Aorta (tissue), 5 donors: Measurements from ENCODE around the gene U2AF1L4. TPM values are rescaled to one million over a fixed set of nuclear protein-coding genes. Genes with fewer than 3 reads are reported as not detected.
"Not testable (repeated sequence)": the region's sequence is repeated elsewhere in the genome, so short reads cannot be mapped to it uniquely, and the experiment has no call there.

Source experiments
- ATAC-seq: fragments of 200-7000 bp; cut with Tn5 transposase; one replicate; pipeline ENCODE4 v1.9.1; 2022; ENCODE audit warnings: moderate library complexity; ENCODE audit not compliant: low FRiP score
- DNase-seq, 2 donors: peaks; one replicate each; pipeline ENCODE4 v3.0.0-alpha.2; 2020
- H3K27ac ChIP-seq, 2 donors: one replicate each; pipeline ENCODE4 v1.5.1; 2013; ENCODE audit warnings: low read length in 2 of 2, mild to moderate bottlenecking in 2 of 2, moderate library complexity in 2 of 2, control low read depth in 1 of 2, inconsistent platforms in 1 of 2, low read depth in 1 of 2
- H3K27me3 ChIP-seq, 2 donors: one replicate each; pipeline ENCODE4 v1.6.1; 2013; ENCODE audit warnings: control low read depth in 1 of 2, low read length in 1 of 2, mild to moderate bottlenecking in 1 of 2, moderate library complexity in 1 of 2; ENCODE audit not compliant: insufficient read depth in 2 of 2, control insufficient read depth in 1 of 2
- H3K36me3 ChIP-seq, 2 donors: one replicate each; pipeline ENCODE4 v1.6.1; 2013; ENCODE audit warnings: control low read depth in 1 of 2, low read length in 1 of 2, mild to moderate bottlenecking in 1 of 2; ENCODE audit not compliant: insufficient read depth in 2 of 2, control insufficient read depth in 1 of 2
- H3K4me1 ChIP-seq, 2 donors: one replicate each; pipeline ENCODE4 v1.6.1; 2013; ENCODE audit warnings: low read length in 2 of 2, control low read depth in 1 of 2, mild to moderate bottlenecking in 1 of 2, moderate library complexity in 1 of 2; ENCODE audit not compliant: insufficient read depth in 2 of 2, control insufficient read depth in 1 of 2
- H3K4me3 ChIP-seq, 2 donors: one replicate each; pipeline ENCODE4 v1.5.1; 2013; ENCODE audit warnings: low read length in 2 of 2, control low read depth in 1 of 2, mild to moderate bottlenecking in 1 of 2
- H3K9me3 ChIP-seq: one replicate; pipeline ENCODE4 v1.6.1; 2013; ENCODE audit warnings: mild to moderate bottlenecking, low read length; ENCODE audit not compliant: control insufficient read depth
- WGBS, 2 donors: extraction: QIAGEN DNeasy Blood & Tissue Kit; methylation state at CpG; one replicate each; pipeline ENCODE4 v1.1.7; 2013; 5-methylcytosine and 5-hydroxymethylcytosine counted together
- intact Hi-C, 2 donors: fragments of 100-400 bp; cut with DNase I; formaldehyde crosslinking; loops; one replicate each; pipeline versions ENCODE4 v1.14.2 to v1.15.0; 2022
- polyA plus RNA-seq, 2 donors: library from polyadenylated mRNA; stranded (reverse); fragments of 200-250 nt; gene quantifications; one replicate each; pipeline ENCODE4 v1.2.3, GENCODE V29; 2013
- total RNA-seq, 2 donors: library from RNA; stranded (reverse); fragmentation: NEBNext Ultra II Directional; extraction: Animal tissue kit (Norgen Biotek cat#: 25700); gene quantifications; one replicate each; pipeline ENCODE4 v1.2.1, GENCODE V29; 2021
- donor health status: healthy with polysubstance abuse.
- donor health status: Bipolar disorder and iron deficiency.
- donor health status: DM: no; HTN: no; CAD: no.
- donor health status: DM: no; HTN: no; CAD: no.
- donor health status: DM: yes; HTN: yes; CAD: no.

The U2AF1L4 gene
- total and polyA plus RNA-seq, 4 donors = 14.8 to 70.4 (median 23.3) TPM

DNA sequence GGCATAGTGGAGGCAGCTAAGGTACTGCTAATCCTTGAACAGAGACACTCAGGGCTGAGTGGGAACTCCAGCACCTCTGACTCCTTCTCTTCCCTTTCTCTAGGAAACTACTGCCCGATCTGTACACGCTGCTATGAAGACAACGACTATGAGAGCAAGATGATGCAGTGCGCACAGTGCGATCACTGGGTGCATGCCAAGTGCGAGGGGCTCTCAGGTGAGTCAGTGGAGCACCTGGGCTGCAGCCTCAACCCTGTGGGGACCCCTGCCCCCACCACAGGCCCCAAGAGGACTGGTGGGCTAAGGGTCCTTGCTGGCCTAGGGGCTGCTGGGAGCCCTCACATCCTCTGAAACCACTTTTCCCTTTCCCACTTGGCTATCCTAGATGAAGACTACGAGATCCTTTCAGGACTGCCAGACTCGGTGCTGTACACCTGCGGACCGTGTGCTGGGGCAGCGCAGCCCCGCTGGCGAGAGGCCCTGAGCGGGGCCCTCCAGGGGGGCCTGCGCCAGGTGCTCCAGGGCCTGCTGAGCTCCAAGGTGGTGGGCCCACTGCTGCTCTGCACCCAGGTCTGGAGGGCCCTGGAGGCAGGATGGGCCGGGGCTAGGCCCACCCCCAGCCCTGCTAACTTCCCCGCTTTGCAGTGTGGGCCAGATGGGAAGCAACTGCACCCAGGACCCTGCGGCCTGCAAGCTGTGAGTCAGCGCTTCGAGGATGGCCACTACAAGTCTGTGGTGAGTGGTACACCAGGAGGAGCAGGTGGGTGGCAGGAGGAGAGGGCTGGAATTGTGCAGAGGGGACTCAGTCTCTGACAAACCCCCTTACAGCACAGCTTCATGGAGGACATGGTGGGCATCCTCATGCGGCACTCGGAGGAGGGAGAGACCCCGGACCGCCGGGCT, 17.9 kb downstream of the U2AF1L4 start:
- H3K27ac ChIP-seq = no peak overlapping the region
- intact Hi-C loops = no loop called here
- 93% methylated on average over 25 of the region's 25 CpGs for WGBS, 2 donors
- H3K36me3 ChIP-seq = peaks cover 0 to 28% of the 10 kb centered on the region in 2 donors
- DNase-seq (no peak), ATAC-seq (no peak)
- no peak overlapping the region for H3K4me3 ChIP-seq
- no peaks in the 10 kb centered on the region for H3K9me3 ChIP-seq
- H3K27me3 ChIP-seq = no peaks in the 10 kb centered on the region
- no peaks in the 10 kb centered on the region for H3K4me1 ChIP-seq

DNA sequence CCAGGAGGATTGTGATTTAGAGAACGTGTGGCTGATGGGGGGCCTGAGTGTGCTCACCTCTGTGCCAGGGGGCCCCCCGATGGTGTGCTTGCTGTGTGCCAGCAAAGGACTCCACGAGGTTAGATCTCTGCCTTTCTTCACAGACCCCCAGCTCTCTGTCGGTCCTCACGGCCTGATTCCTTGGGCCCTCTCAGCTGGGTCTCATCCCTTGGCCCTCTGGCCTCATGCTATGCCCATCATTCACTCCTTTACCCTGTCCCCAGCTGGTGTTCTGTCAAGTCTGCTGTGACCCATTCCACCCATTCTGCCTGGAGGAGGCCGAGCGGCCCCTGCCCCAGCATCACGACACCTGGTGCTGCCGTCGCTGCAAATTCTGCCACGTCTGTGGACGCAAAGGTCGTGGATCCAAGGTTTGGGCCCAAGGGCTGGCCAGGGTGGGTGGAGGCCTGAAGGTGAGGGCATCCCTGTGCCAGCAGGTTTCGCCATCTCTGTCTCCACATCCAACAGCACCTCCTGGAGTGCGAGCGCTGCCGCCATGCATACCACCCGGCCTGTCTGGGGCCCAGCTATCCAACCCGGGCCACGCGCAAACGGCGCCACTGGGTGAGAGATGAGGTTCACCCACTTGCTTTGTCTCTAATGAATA, 19.9 kb downstream of the U2AF1L4 start:
- ATAC-seq (no peak), DNase-seq (no peak)
- 91 to 92% methylated on average over 23 of the region's 23 CpGs for WGBS, 2 donors
- H3K4me1 ChIP-seq = no peaks in the 10 kb centered on the region
- H3K27me3 ChIP-seq = no peaks in the 10 kb centered on the region
- H3K36me3 ChIP-seq = peaks cover 0 to 29% of the 10 kb centered on the region in 2 donors
- intact Hi-C loops = no loop called here
- no peak overlapping the region for H3K4me3 ChIP-seq
- H3K27ac ChIP-seq = no peak overlapping the region
- H3K9me3 ChIP-seq = no peaks in the 10 kb centered on the region

DNA sequence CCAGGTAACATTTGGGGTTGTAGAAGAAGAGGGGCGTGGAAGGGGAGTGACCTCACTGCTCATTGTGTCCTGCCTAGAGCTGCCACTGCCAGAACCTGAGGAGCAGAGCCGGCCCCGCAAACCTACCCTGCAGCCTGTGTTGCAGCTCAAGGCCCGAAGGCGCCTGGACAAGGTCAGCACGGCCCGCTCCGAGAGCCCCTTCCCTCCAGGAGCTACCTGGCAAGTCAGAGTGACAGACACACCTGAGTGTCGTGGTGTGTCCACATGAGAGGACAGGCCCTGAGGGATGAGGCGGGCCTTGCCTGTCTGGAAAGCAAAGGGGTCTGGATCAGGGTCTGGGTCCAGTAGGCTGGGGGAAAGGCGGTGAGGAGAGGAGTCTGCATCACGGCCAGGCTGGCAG, 20.7 kb downstream of the U2AF1L4 start:
- 94 to 95% methylated on average over 12 of the region's 12 CpGs for WGBS, 2 donors
- peaks cover 0 to 24% of the 10 kb centered on the region in 2 donors for H3K36me3 ChIP-seq
- no peak for DNase-seq
- no peak overlapping the region for H3K27ac ChIP-seq
- H3K27me3 ChIP-seq = no peaks in the 10 kb centered on the region
- intact Hi-C loops = loop anchor here in 1 of 2 donors (5.0 kb wide), 1 partner anchor 567 kb away; no protein-coding TSS in a partner anchor
- H3K9me3 ChIP-seq = no peaks in the 10 kb centered on the region
- H3K4me1 ChIP-seq = no peaks in the 10 kb centered on the region
- H3K4me3 ChIP-seq = no peak overlapping the region
- ATAC-seq = no peak

DNA sequence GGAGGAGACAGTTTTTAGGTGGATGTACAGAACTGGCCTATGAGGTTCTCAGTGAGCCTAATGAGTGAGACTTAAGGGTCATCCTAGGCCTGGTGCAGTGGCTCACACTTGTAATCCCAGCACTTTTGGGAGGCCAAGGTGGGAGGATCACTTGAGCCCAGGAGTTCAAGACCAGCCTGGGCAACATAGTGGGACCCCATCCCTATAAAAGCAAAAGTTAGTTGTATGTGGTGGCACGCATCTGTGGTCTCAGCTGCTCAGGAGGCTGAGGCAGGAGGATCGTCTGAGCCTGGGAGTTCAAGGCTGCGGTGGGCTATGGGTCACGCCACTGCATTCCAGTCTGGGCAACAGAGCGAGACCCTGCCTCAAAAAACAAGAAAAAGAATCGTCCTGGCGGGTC, 21.1 kb downstream of the U2AF1L4 start:
- WGBS, 2 donors = 96 to 98% methylated on average over 7 of the region's 7 CpGs
- not testable (repeated sequence) for ATAC-seq

DNA sequence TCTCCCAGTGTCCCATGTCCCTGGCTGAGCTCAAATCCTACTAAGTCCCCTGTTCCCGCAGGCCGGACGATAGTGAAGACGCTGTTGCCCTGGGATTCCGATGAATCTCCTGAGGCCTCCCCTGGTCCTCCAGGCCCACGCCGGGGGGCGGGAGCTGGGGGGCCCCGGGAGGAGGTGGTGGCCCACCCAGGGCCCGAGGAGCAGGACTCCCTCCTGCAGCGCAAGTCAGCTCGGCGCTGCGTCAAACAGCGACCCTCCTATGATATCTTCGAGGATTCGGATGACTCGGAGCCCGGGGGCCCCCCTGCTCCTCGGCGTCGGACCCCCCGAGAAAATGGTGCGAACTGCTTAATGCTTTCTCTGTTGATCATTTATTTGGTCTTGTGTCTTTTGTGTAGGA, 21.5 kb downstream of the U2AF1L4 start:
- 93 to 95% methylated on average over 24 of the region's 24 CpGs for WGBS, 2 donors
- Histone ChIP-seq H3K27me3 (no peaks in the 10 kb centered on the region), H3K27ac (no peak overlapping the region), H3K4me1 (no peaks in the 10 kb centered on the region), H3K36me3 (peaks cover 0 to 22% of the 10 kb centered on the region in 2 donors), H3K4me3 (no peak overlapping the region), H3K9me3 (no peaks in the 10 kb centered on the region)
- ATAC-seq (no peak), DNase-seq (no peak)
- intact Hi-C loops = loop anchor here in 1 of 2 donors (5.0 kb wide), 1 partner anchor 566 kb away; no protein-coding TSS in a partner anchor

More for the DNA sequence above, 21.1 kb downstream of the U2AF1L4 start:
- H3K9me3 ChIP-seq, H3K27me3 ChIP-seq, H3K4me3 ChIP-seq, H3K4me1 ChIP-seq, DNase-seq, H3K27ac ChIP-seq: not testable (repeated sequence)
- peaks cover 0 to 24% of the 10 kb centered on the region in 2 donors for H3K36me3 ChIP-seq
- intact Hi-C loops = loop anchor here in 1 of 2 donors (5.0 kb wide), 1 partner anchor 567 kb away; no protein-coding TSS in a partner anchor

DNA sequence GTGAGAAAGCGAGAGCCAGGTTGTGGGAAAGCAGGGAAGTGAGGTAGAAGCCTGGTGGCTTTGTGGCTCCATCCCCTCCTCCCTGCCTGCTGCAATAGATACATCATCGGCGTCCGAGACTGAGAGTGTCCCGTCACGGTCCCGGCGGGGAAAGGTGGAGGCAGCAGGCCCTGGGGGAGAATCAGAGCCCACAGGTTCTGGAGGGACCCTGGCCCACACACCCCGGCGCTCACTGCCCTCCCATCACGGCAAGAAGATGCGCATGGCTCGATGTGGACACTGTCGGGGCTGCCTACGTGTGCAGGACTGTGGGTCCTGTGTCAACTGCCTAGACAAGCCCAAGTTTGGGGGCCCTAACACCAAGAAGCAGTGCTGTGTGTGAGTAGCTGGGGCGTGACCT, 22.3 kb downstream of the U2AF1L4 start:
- ATAC-seq = no peak
- Histone ChIP-seq H3K4me3 (no peak overlapping the region), H3K27ac (no peak overlapping the region), H3K9me3 (no peaks in the 10 kb centered on the region), H3K27me3 (no peaks in the 10 kb centered on the region), H3K36me3 (peaks cover 0 to 22% of the 10 kb centered on the region in 2 donors), H3K4me1 (no peaks in the 10 kb centered on the region)
- 91% methylated on average over 16 of the region's 16 CpGs for WGBS, 2 donors
- no peak for DNase-seq
- intact Hi-C loops = loop anchor here in 1 of 2 donors (5.0 kb wide), 1 partner anchor 566 kb away; no protein-coding TSS in a partner anchor

DNA sequence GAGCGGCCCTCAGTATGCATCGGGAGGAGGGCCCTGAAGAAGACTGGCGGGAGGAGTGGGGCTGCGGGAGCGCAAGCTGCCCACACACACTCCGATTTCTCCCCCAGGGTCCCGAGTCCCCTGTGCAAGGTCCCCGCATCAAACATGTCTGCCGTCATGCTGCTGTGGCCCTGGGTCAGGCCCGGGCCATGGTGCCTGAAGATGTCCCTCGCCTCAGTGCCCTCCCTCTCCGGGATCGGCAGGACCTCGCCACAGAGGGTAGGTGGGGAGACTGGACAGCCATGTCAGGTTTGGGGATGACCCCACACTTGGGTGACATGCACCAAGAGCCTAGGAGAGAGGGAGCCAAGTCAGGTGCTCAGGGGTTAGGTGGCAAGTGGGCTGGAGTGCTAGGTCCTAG, 22.8 kb downstream of the U2AF1L4 start:
- Histone ChIP-seq H3K4me3 (no peak overlapping the region), H3K9me3 (no peaks in the 10 kb centered on the region), H3K27ac (no peak overlapping the region), H3K4me1 (no peaks in the 10 kb centered on the region), H3K36me3 (peaks cover 0 to 22% of the 10 kb centered on the region in 2 donors), H3K27me3 (no peaks in the 10 kb centered on the region)
- DNase-seq (no peak), ATAC-seq (no peak)
- 94 to 97% methylated on average over 14 of the region's 14 CpGs for WGBS, 2 donors
- intact Hi-C loops = loop anchor here in 1 of 2 donors (5.0 kb wide), 1 partner anchor 565 kb away; no protein-coding TSS in a partner anchor

DNA sequence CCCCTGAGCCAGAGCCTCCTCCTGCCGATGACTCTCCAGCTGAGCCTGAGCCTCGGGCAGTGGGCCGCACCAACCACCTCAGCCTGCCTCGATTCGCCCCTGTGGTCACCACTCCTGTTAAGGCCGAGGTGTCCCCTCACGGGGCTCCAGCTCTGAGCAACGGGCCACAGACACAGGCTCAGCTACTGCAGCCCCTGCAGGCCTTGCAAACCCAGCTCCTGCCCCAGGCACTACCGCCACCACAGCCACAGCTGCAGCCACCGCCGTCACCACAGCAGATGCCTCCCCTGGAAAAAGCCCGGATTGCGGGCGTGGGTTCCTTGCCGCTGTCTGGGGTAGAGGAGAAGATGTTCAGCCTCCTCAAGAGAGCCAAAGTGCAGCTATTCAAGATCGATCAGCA, 23.8 kb downstream of the U2AF1L4 start:
- no peak for ATAC-seq
- 90 to 93% methylated on average over 16 of the region's 16 CpGs for WGBS, 2 donors
- intact Hi-C loops = loop anchor here in 1 of 2 donors (5.0 kb wide), 1 partner anchor 564 kb away; no protein-coding TSS in a partner anchor
- no peak overlapping the region for H3K4me3 ChIP-seq
- no peaks in the 10 kb centered on the region for H3K27me3 ChIP-seq
- peaks cover 0 to 20% of the 10 kb centered on the region in 2 donors for H3K36me3 ChIP-seq
- DNase-seq = no peak
- H3K4me1 ChIP-seq = no peaks in the 10 kb centered on the region
- no peak overlapping the region for H3K27ac ChIP-seq
- no peaks in the 10 kb centered on the region for H3K9me3 ChIP-seq
